Activated naive CD4-positive, alpha-beta T cell treated with anti-CD3 and anti-CD28 coated beads, Interleukin-2, amount 10 ng/mL, durations not matched to agents 7 days and 5 days (primary cell): Measurements from ENCODE around the gene FRA10AC1.

Experiments used
- CTCF ChIA-PET: fragments of 350-600 bp; sonication (Branson Sonifier 250); formaldehyde crosslinking; loops from one replicate; lab custom pipeline; 2021; ENCODE audit warnings: antibody characterized with exemption; lab: Charles Lee
- DNase-seq: peaks from one replicate; pipeline ENCODE4 v3.0.0-alpha.2; 2020
- H3K27ac Mint-ChIP-seq: one replicate; pipeline ENCODE4 v1.8.0; 2021; ENCODE audit warnings: mild to moderate bottlenecking, moderate library complexity, mixed read lengths
- H3K27me3 Mint-ChIP-seq: one replicate; pipeline ENCODE4 v1.8.0; 2021; ENCODE audit warnings: mild to moderate bottlenecking, mixed read lengths
- H3K36me3 Mint-ChIP-seq: one replicate; pipeline ENCODE4 v1.8.0; 2021; ENCODE audit warnings: mixed read lengths
- H3K4me1 Mint-ChIP-seq: one replicate; pipeline ENCODE4 v1.8.0; 2021; ENCODE audit warnings: mixed read lengths
- H3K4me3 Mint-ChIP-seq: one replicate; pipeline ENCODE4 v1.8.0; 2021; ENCODE audit warnings: mild to moderate bottlenecking, moderate library complexity, mixed read lengths
- H3K9me3 Mint-ChIP-seq: one replicate; pipeline ENCODE4 v1.8.0; 2021; ENCODE audit warnings: mixed read lengths

The FRA10AC1 gene

GRCh38 chr10:93680412-93681047 lies 21.9 kb downstream of the FRA10AC1 start:
- Mint-ChIP-seq H3K9me3 (no peaks in the 10 kb centered on the region), H3K27ac (no peak overlapping the region), H3K4me1 (no peaks in the 10 kb centered on the region), H3K36me3 (peaks cover 8% of the 10 kb centered on the region), H3K27me3 (no peaks in the 10 kb centered on the region), H3K4me3 (no peak overlapping the region)
- DNase-seq, result no peak
- CTCF ChIA-PET, result interaction anchor here (1.0 to 3.0 kb wide), 6 partner anchors 10 to 323 kb away, joined by 3 to 21 read pairs (median 4); partner anchors contain the start of gene MYOF

- Mint-ChIP-seq H3K4me1 (no peaks in the 10 kb centered on the region), H3K4me3 (no peak overlapping the region), H3K27me3 (no peaks in the 10 kb centered on the region), H3K27ac (no peak overlapping the region), H3K9me3 (no peaks in the 10 kb centered on the region), H3K36me3 (peaks cover 15% of the 10 kb centered on the region)
- no peak for DNase-seq
- CTCF ChIA-PET, result interaction anchor here (0.6 to 3.0 kb wide), 5 partner anchors 123 to 1023 kb away, joined by 3 to 21 read pairs (median 3); no protein-coding TSS in a partner anchor
Observed at GRCh38 chr10:93678805-93679587, 23.4 kb downstream of the FRA10AC1 start.

DNA sequence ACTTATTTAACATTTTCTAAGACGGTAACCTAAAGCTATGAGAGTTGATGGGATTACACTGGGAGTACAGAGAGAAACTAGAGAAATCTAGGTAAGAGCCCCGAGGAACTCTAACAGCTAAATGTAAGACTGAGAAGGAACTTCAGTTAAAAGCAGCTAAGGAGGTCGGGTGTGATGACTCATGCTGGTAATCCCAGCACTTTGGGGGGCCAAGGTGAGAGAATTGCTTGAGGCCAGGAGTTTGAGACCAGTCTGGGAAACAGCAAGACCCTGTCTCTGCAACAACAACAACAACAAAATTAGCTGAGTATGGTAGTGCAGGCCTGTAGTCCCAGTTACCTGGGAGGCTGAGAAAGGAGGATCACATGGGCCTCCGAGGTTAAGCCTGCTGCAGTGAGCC lies 24.0 kb downstream of the FRA10AC1 start:
- CTCF ChIA-PET, result interaction anchor here (0.6 to 3.0 kb wide), 4 partner anchors 17 to 1022 kb away, joined by 3 to 21 read pairs (median 4); no protein-coding TSS in a partner anchor
- Mint-ChIP-seq H3K36me3 (peaks cover 18% of the 10 kb centered on the region), H3K4me1 (no peaks in the 10 kb centered on the region), H3K4me3 (no peak overlapping the region), H3K27ac (no peak overlapping the region), H3K27me3 (no peaks in the 10 kb centered on the region), H3K9me3 (no peaks in the 10 kb centered on the region)
- DNase-seq, result no peak

- Mint-ChIP-seq H3K9me3 (no peaks in the 10 kb centered on the region), H3K27ac (no peak overlapping the region), H3K4me1 (peaks cover 2% of the 10 kb centered on the region), H3K4me3 (no peak overlapping the region), H3K27me3 (no peaks in the 10 kb centered on the region), H3K36me3 (peaks cover 21% of the 10 kb centered on the region)
- CTCF ChIA-PET, result no interaction called here
- DNase-seq, result no peak
Observed at GRCh38 chr10:93673791-93674190, 28.6 kb downstream of the FRA10AC1 start.

- no peaks in the 10 kb centered on the region for H3K27me3 Mint-ChIP-seq
- H3K27ac Mint-ChIP-seq, result no peak overlapping the region
- CTCF ChIA-PET, result no interaction called here
- H3K4me3 Mint-ChIP-seq, result no peak overlapping the region
- peaks cover 24% of the 10 kb centered on the region for H3K36me3 Mint-ChIP-seq
- peaks cover 2% of the 10 kb centered on the region for H3K4me1 Mint-ChIP-seq
- no peaks in the 10 kb centered on the region for H3K9me3 Mint-ChIP-seq
- no peak for DNase-seq
Observed at GRCh38 chr10:93672890-93673289, 29.5 kb downstream of the FRA10AC1 start.

GRCh38 chr10:93672022-93672678 lies 30.2 kb downstream of the FRA10AC1 start:
- peaks cover 25% of the 10 kb centered on the region for H3K36me3 Mint-ChIP-seq
- CTCF ChIA-PET, result no interaction called here

GRCh38 chr10:93671042-93671441 lies 31.4 kb downstream of the FRA10AC1 start:
- H3K4me3 Mint-ChIP-seq, result no peak overlapping the region
- peaks cover 2% of the 10 kb centered on the region for H3K4me1 Mint-ChIP-seq
- peaks cover 25% of the 10 kb centered on the region for H3K36me3 Mint-ChIP-seq
- CTCF ChIA-PET, result no interaction called here
- H3K9me3 Mint-ChIP-seq, result no peaks in the 10 kb centered on the region
- H3K27me3 Mint-ChIP-seq, result no peaks in the 10 kb centered on the region
- DNase-seq, result no peak
- H3K27ac Mint-ChIP-seq, result no peak overlapping the region

More at GRCh38 chr10:93672022-93672678, 30.2 kb downstream of the FRA10AC1 start:
- Mint-ChIP-seq H3K4me3 (no peak overlapping the region), H3K27ac (no peak overlapping the region), H3K9me3 (no peaks in the 10 kb centered on the region), H3K4me1 (peaks cover 2% of the 10 kb centered on the region), H3K27me3 (no peaks in the 10 kb centered on the region)
- no peak for DNase-seq

DNA sequence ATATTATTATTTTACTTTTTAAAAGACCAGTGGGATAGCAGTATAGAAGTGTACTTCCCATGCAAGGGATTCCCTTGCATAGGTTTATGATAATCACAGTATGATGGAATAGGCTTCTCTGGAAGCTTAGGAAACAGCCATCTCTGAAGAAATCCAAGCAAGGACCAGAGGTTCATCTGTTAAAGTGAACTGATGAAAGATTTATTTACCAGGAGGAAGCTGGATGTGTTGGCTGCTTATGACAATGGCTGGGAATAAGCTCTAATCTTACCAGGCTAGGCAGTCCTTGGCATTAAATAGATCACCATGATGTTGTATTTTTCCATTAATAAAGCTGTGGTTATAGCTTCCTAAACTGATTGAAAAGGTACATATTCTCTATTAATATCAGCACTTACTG lies 32.0 kb downstream of the FRA10AC1 start:
- Mint-ChIP-seq H3K36me3 (peaks cover 25% of the 10 kb centered on the region), H3K9me3 (no peaks in the 10 kb centered on the region), H3K4me3 (no peak overlapping the region), H3K27me3 (no peaks in the 10 kb centered on the region), H3K27ac (no peak overlapping the region), H3K4me1 (peaks cover 2% of the 10 kb centered on the region)
- DNase-seq, result no peak
- CTCF ChIA-PET, result no interaction called here

GRCh38 chr10:93667795-93668194 lies 34.6 kb downstream of the FRA10AC1 start:
- CTCF ChIA-PET, result no interaction called here
- H3K36me3 Mint-ChIP-seq, result peaks cover 17% of the 10 kb centered on the region

GRCh38 chr10:93666030-93666429 lies 36.4 kb downstream of the FRA10AC1 start:
- Mint-ChIP-seq H3K27me3 (no peaks in the 10 kb centered on the region), H3K4me1 (no peaks in the 10 kb centered on the region), H3K4me3 (no peak overlapping the region), H3K9me3 (no peaks in the 10 kb centered on the region), H3K36me3 (peaks cover 15% of the 10 kb centered on the region), H3K27ac (no peak overlapping the region)
- DNase-seq, result no peak
- CTCF ChIA-PET, result no interaction called here

More at GRCh38 chr10:93667795-93668194, 34.6 kb downstream of the FRA10AC1 start:
- H3K9me3 Mint-ChIP-seq, result no peaks in the 10 kb centered on the region
- DNase-seq, result no peak
- no peak overlapping the region for H3K27ac Mint-ChIP-seq
- peaks cover 2% of the 10 kb centered on the region for H3K4me1 Mint-ChIP-seq
- no peaks in the 10 kb centered on the region for H3K27me3 Mint-ChIP-seq
- no peak overlapping the region for H3K4me3 Mint-ChIP-seq

- no peaks in the 10 kb centered on the region for H3K4me1 Mint-ChIP-seq
- H3K4me3 Mint-ChIP-seq, result no peak overlapping the region
- H3K36me3 Mint-ChIP-seq, result no peaks in the 10 kb centered on the region
- H3K27me3 Mint-ChIP-seq, result no peaks in the 10 kb centered on the region
- H3K27ac Mint-ChIP-seq, result no peak overlapping the region
- H3K9me3 Mint-ChIP-seq, result no peaks in the 10 kb centered on the region
- no peak for DNase-seq
- CTCF ChIA-PET, result no interaction called here
Observed at GRCh38 chr10:93657757-93658156, 44.6 kb downstream of the FRA10AC1 start.

- H3K36me3 Mint-ChIP-seq, result no peaks in the 10 kb centered on the region
- H3K27me3 Mint-ChIP-seq, result peaks cover 3% of the 10 kb centered on the region
- H3K27ac Mint-ChIP-seq, result no peak overlapping the region
- H3K9me3 Mint-ChIP-seq, result no peaks in the 10 kb centered on the region
- DNase-seq, result no peak
- no peak overlapping the region for H3K4me3 Mint-ChIP-seq
- H3K4me1 Mint-ChIP-seq, result no peaks in the 10 kb centered on the region
- CTCF ChIA-PET, result no interaction called here
Observed at GRCh38 chr10:93656155-93656554, 46.2 kb downstream of the FRA10AC1 start.

GRCh38 chr10:93654201-93654600 lies 48.2 kb downstream of the FRA10AC1 start:
- Mint-ChIP-seq H3K4me1 (no peaks in the 10 kb centered on the region), H3K27ac (no peak overlapping the region), H3K27me3 (peaks cover 7% of the 10 kb centered on the region), H3K36me3 (no peaks in the 10 kb centered on the region), H3K9me3 (no peaks in the 10 kb centered on the region), H3K4me3 (no peak overlapping the region)
- CTCF ChIA-PET, result interaction anchor here (0.6 to 0.7 kb wide), 2 partner anchors 176 to 203 kb away, joined by 4 read pairs; no protein-coding TSS in a partner anchor
- no peak for DNase-seq

- Mint-ChIP-seq H3K4me3 (no peak overlapping the region), H3K36me3 (no peaks in the 10 kb centered on the region), H3K27ac (no peak overlapping the region), H3K4me1 (no peaks in the 10 kb centered on the region), H3K27me3 (peaks cover 7% of the 10 kb centered on the region), H3K9me3 (no peaks in the 10 kb centered on the region)
- no peak for DNase-seq
- CTCF ChIA-PET, result no interaction called here
Observed at GRCh38 chr10:93652857-93653256, 49.5 kb downstream of the FRA10AC1 start.
